HG02981 (cell line): ENCODE data around the gene NDUFB4.

Experiments used
- ATAC-seq: cut with Tn5 transposase; IDR thresholded peaks from one replicate; pipeline ENCODE4 v1.9.1; 2021; ENCODE audit warnings: mild to moderate bottlenecking, moderate library complexity; ENCODE audit not compliant: unreplicated experiment

The NDUFB4 gene

DNA sequence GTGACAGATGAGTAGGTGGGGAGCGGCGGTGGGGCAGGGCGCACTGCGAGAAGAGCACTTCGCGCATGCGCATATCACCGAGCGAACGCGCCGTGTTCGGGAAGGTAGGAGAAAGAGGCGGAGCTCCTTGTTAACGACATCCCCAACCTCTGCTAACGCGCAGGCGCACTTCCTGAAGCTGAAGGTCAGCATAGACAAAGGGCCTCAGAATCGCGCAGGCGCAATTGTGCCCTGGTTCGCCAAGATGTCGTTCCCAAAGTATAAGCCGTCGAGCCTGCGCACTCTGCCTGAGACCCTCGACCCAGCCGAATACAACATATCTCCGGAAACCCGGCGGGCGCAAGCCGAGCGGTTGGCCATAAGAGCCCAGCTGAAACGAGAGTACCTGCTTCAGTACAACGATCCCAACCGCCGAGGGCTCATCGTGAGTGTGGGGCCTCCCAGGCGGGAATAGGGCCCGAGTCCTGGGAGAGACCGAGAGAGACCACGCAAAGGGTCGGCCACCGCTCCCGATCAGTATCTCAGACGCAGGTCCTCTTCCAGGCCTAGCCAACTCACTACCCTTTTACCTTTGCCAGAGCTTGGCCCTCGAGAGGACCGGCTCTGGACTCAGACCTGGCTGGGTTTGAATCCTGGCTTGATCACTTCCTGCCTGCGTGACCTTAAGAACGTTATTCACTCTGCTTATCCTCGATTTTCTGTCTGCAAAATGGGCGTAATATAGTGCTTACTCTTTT, at the start of gene NDUFB4:
Gene NDUFB4 (plus strand): TSS at position 221 of the 737 bp plus-strand sequence. CDS start 24 bp downstream, at position 245.
- ATAC-seq: peak; percentile 94

DNA sequence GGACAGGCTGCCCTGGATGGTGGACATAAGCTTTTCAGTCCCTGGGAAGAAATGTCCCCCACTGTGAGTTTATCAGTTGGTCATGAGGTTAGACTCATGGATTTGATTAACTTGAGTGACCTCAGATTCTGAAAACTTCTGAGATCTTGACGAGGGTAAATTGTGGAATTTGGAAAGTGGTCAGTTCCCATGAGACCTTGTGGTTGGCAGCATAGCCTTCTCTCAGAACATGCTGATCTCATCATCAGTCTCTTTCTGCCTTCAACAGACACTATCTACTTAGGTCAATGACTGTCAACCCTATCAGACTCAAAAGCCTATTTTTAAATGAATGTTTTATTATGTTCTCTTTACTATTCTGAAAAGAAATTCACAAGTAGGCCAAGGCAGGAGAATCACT, 45.6 kb upstream of the NDUFB4 start:
- ATAC-seq: no peak

DNA sequence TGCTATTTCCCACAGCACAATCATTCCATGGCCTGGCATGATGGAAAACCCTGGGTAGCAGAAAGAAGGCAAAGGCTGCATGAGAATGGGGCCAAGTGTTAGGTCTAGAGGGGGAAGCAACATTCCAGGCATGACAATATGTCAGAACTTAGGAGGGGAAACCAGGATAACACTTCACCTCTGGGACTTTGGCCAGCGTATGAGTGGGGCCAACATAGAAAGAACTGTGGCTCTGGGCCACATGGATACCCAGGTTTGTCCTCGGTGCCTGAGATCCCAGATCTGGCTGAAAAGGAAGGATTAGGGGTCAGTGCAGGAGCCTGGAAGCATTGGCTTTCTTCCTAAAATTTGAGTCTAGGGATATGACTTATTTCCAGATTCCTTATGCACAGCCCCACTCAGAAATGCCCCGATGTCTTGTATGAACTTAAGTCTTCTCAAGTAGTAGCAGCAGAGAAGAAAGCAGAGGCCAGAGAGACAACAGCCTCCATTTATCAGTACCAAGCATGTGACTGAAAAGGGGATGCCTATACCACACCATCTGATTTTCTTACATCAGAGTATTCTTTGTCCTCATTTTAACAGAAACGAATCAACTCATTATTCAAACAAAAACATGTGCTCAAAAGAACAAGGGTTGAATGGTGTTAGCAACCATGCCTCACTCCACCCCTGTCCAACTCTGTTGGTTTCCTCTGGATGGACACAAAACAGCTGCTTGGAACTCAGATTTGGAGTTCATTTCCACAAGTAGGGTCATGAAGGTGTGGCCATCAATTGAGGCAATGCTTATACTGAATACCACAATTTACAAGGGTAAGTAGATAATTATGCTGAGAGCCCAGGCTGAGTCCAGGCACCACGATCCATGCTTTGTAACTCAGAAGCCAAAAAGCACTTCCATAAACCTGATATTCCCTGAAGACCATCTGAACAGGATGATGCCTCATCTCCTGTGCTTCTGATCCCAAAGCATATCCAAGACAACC, 43.7 kb upstream of the NDUFB4 start:
- ATAC-seq: no peak

- ATAC-seq: no peak
These were observed 41.1 kb upstream of the NDUFB4 start for GRCh38 chr3:120554812-120555606.

DNA sequence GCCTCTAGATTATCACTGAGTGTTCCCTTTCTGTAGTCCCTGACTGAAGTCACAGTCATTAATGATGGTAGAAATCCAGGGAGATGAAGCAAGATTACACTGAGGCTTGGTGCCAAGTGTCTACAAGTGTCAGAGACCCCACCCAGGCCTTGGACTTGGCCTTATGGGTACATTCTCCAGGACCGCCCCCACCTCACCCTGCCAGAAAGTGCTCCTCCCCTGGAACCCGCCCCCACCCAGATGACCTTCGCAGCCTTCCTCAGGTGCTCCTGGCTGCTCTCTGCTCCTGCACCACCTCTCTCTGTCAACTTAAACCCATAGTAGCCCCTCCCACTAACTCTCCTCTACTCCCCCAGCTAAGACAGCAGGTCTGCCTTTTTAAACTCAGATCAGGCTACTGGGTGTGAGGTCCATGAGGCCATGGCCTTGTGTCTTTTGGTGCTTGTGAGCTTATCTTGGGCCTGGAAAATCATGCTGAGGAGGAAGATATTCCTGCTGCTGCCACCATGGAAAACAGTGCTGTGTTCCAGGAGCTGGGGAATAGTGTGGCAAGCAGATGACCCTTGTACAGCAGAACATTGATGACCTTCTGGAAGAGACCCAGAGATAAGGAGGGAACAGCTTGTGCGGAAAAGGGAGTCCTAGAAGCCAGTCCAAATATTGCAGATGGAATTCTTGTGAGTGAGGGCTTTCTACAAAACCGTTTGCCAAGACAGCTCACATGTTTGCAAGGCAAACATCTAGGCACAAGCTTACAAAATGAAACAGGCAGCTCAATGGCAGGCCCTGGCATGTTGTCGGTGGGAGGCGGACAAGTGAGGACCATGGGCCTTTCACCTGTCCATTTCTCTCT, 40.3 kb upstream of the NDUFB4 start:
- ATAC-seq: no peak

DNA sequence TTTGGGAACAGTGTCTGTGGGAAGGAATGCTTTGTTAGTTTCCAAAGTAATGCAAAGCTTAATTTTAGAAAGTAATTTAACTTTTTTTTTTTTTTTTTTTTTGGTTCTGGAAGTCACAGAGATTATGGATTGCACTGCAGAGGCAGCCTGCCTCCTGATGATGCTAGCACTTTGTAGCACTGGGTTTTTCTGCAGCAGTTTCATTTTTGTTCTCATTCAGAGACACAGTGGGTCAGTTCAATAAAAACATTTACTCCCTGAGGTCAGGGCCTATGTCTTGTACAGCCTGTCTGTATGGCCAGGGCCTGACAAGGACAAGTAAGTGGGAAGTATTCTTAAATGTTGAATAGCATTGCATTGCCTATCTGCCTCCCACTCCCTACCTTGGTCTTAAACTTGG, 39.0 kb upstream of the NDUFB4 start:
- ATAC-seq: no peak

DNA sequence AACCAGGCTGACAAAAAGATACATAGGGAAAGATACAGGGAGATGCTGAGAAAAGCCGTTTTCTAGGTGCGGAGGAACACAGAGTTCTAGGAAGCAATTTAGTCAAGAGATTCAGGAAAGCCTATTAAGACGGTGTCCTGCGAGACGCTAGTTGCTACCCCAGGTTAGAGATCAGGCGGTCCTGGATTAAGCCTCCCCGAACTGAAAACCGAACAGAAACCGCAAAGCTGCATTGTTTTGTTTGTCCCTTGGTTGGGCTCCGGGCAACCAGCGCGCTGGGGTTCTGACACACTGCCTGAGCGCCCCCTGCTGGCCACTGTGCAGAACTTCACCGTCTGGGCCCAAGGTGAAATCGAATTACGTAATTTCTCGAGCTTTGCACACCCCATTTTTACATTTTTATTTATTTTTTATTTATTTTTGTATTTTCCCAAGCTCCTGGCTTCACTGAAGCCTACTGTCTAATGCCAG, 37.3 kb upstream of the NDUFB4 start:
- peak; percentile 97 for ATAC-seq

GRCh38 chr3:120559242-120560061, 36.7 kb upstream of the NDUFB4 start:
- ATAC-seq: peak; percentile 35

DNA sequence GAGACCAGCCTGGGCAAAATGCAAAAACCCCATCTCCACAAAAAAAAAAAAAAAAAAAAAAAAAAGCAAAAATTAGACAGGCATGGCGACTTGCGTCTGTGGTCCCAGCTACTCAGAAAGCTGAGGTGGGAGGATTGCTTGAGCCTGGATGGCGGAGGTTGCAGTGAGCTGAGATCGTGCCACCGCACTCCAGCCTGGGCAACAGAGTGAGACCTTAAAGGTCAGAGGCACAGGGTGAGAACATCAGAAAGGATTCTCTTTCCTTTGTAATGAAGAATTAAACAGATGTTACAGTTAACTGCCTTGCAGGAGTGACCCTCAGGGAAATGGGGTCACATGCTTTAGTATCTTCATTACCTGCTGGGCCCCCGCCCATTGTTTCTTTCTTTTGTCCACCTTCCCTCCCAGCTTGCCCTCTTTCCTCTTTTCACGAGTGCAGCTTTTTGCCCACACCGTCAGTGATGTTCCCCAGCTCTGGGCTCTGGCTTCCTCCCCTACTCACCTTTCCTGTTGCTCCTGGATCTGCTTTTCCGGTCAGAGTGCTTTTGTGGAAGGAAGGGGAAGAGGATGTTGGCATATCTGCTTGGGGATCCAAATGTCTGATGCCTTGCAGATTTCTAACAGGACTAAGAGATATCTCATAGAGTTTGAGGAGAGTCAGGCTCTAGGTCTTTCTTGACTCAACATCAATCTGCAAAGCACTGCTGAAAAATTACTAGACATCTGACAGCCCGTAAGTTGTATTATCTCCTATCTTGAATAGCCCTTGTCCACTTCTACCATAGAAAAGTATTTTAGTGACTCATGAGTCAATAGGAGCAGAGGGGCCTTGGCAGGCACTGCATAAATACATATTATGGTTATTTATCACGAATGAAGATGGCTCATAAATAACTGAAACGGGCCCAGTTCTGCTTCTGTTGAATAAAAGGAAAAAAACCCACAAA, 35.6 kb upstream of the NDUFB4 start:
- ATAC-seq: no peak

DNA sequence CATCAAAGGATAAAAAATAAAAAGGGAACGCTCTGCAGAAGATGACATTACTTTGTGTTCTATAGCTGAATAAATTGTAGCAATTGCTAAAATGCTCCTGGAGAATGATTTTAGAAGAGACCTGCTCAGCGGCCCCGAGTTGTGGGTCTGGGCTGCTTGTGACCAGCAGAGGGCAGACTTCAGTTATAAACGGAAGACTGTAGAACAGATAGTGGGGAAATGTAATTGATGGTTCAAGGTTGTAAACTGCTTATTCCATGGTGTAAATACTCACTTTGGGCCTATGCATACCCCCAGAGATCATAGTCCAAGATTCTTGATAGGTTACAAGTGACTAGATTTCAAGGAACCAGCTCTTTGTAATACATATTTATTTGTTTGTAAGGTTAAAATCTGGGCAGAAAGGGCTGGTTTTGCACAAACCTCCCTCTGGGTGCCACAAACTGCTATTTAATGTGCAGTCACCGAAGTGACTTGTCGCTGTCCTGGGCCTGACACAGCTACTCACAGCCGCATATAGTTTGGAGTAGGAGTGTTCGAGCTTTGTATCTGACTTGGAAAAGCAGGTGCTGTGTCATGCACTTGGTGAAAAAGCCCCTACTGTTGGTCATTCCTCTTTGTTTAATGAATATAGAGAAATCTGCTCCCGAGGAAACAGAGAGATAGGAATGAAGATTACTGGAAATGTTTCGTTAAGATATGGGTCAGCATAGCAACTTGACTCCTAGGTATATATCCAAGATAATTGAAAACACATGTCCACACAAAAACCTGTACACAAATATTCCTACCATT, 34.7 kb upstream of the NDUFB4 start:
- peak; percentile 37 for ATAC-seq

DNA sequence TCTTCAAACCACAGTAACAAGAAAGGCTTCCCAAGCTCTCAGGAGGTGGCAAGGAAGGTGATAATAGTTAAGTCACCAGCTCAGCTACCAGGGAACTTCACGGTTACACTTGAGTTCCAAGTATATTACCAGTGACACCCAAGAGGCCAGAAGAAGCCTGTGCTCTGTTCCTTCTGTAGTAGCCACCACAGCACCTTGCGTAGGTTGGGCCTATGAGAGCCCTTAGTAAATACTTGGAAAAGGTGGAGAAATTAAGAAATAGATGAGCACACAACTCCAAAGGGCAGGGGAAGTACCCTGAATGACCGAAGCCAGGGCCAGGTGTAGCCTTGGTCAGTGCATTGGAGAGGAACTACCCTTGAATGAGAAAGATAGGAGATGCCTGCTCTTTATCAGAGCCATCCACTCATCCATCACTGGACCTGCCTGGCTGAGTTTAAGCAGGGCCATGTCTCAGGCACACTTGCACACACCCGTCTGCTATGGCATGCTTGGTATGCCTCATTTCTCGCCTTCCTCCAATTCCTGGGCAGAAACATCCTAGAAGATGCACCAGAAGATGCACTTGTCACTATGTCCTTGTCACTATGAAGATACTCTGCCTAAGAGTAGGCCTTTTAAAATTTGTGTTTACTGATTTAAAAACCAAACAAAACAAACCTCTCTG, 32.6 kb upstream of the NDUFB4 start:
- ATAC-seq: no peak

DNA sequence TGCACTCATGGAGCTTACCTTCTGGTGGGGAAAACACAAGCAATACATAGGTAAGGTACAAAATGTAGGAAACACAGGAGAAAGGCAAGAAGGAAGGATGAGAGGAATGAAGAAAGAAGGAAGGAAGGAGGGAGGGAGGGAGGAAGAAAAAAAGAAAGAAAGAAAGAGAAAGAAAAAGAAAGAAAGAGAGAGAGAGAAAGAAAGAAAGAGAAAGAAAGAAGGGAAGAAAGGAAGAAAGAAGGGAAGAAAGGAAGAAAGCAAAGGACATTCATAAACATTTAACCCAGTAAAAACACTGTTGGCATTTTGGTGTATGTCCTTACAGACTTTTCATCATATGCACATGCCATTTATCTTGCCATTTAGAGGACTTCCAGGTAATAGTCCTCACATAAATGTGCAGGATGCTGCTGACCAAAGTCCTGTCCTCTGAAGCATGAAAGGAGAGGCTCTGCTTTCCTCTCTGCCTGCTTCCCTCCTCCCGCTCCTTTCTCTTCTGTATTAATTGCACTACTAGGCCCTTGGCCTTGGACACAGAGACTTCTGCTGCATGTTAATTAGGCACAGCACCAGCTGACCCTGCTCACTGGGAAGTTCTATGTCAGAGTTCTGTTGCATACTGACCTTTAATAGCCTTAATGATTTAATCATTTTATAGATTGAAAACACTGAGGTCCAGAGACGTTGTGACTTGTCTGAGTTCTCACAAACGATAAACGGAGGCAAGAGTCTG, 29.7 kb upstream of the NDUFB4 start:
- ATAC-seq: no peak

DNA sequence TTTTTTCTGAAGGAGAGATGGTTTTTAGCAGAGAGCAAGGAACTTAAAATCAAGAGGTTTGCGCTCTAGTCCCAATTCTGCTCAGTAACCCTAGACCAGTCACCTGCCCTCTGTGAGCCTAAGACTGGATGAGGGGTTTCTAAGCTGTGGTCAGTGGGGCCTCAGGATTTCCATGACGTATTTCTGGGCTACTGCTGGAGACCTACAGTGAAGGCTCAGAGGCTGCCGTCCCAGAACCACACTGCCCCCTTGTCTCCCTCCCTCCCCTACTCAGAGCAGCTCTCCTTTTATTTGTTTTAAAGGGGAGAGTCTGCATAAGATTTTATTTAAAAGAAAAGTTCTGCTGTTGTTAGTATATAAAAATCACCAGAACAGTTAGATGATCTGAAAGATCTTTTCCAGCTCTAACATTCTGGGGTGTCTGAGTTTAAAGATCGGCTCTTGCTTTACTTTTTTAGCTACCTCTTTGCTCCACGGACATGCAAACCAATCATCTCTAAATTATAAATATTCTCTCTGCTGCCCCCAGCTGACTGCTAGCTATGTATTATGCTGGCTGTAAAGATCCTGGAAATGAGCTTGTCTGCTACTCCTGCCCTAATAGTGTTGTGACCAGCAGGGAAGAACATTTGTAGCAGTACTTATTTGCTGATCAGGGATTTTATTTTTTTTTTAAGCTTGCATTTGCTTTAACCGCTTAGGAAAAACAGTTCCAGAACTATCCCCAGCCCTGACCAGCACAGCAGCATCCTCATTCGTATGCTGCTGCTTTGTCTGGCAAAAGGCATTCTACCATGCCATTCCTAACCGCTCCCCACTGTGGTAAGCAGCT, 28.6 kb upstream of the NDUFB4 start:
- peak; percentile 53 for ATAC-seq

GRCh38 chr3:120568202-120568531, 28.0 kb upstream of the NDUFB4 start:
- no peak for ATAC-seq

DNA sequence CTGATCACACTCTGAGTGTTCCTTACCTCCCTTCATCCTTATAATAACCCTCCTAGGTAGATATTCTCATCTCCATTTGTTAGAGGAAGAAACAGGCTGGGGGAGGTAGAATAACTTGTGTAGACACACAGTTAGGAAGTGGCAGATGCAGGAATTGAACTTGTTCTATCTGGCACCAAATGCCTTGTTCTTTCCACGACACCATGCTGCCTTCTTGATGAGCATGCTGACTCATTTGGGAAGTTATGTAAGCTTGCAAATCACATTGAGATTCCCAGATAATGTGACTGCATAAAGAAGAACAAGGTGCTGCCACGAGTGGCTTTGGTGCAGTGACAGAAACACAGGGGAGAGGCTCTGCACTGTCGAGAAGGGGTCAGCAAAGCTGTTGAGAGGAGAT, 27.5 kb upstream of the NDUFB4 start:
- ATAC-seq: no peak
